ENCODE data around the gene ZNF525.

GRCh38 chr19:53389978-53390377 lies 24.5 kb downstream of the ZNF525 start:
- TF ChIP-seq CTCF (conservative IDR thresholded peaks at IDR 0.05; ENCODE audit: low read length) (no peak), EZH2phosphoT487 (IDR thresholded peaks at IDR 0.05; ENCODE audit: borderline replicate concordance) (no peak)

All from Loucy (cell line).